Astrocyte (in vitro differentiated cells and primary cell): ENCODE data around the gene CDH13.

Experiments
- EZH2 ChIP-seq: IDR thresholded peaks from 2 replicates; pipeline ENCODE4 v1.6.1; 2012; ENCODE audit warnings: mild to moderate bottlenecking, low read length, inconsistent platforms; ENCODE audit not compliant: insufficient read depth
- TF ChIP-seq, protein P1 (sequence below): IDR thresholded peaks from 2 replicates; pipeline ENCODE4 v1.5.1; 2011; ENCODE audit warnings: low read depth, mild to moderate bottlenecking, inconsistent platforms, low read length, moderate library complexity; ENCODE audit not compliant: insufficient read depth

DNA sequence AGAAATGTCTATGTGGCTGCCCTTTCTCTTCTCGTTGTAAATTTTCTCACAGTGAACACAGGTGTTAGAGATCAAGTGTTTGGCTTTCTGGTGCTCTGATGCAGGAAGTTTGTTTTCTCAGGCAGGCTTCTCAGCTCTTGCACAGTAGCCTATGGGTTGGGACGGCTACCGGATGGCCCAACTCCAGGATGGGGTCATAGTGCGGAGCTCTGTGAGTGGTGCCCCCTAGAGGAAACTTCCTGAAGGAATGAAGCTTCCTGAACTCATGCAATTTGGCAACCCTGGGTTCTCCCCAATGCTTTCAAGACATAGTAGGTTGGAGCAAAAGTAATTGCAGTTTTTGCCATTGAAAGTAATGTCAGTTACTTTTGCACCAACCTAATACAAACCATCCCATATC, 773.5 kb downstream of the CDH13 start:
- TF ChIP-seq EZH2 = no peak
- TF ChIP-seq, protein P1, sequence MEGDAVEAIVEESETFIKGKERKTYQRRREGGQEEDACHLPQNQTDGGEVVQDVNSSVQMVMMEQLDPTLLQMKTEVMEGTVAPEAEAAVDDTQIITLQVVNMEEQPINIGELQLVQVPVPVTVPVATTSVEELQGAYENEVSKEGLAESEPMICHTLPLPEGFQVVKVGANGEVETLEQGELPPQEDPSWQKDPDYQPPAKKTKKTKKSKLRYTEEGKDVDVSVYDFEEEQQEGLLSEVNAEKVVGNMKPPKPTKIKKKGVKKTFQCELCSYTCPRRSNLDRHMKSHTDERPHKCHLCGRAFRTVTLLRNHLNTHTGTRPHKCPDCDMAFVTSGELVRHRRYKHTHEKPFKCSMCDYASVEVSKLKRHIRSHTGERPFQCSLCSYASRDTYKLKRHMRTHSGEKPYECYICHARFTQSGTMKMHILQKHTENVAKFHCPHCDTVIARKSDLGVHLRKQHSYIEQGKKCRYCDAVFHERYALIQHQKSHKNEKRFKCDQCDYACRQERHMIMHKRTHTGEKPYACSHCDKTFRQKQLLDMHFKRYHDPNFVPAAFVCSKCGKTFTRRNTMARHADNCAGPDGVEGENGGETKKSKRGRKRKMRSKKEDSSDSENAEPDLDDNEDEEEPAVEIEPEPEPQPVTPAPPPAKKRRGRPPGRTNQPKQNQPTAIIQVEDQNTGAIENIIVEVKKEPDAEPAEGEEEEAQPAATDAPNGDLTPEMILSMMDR = no peak
